Left ventricle myocardium superior (tissue), 1 donor: ENCODE data around the gene RPS15. TPM values are rescaled to one million over a fixed set of nuclear protein-coding genes. Genes with fewer than 3 reads are reported as not detected.

Experiments used
- ATAC-seq: fragments of 200-7000 bp; cut with Tn5 transposase; one replicate; pipeline ENCODE4 v1.9.1; 2020; ENCODE audit warnings: mild to moderate bottlenecking, moderate library complexity
- DNase-seq: peaks from one replicate; pipeline ENCODE4 v3.0.0-alpha.2; 2020
- intact Hi-C: fragments of 100-400 bp; cut with micrococcal nuclease; formaldehyde crosslinking; loops from one replicate; pipeline ENCODE4 v1.11.0; 2022
- total RNA-seq: library from RNA; stranded (reverse); fragmentation: NEBNext Ultra II Directional; extraction: Animal tissue kit (Norgen Biotek cat#: 25700); gene quantifications from one replicate; pipeline ENCODE4 v1.2.1, GENCODE V29; 2021
- donor health status: DM: no; HTN: yes; CAD: no; lungs with severe emphysema.

Gene RPS15
- total RNA-seq, 1 donor from 2014 or later: 625 TPM

DNA sequence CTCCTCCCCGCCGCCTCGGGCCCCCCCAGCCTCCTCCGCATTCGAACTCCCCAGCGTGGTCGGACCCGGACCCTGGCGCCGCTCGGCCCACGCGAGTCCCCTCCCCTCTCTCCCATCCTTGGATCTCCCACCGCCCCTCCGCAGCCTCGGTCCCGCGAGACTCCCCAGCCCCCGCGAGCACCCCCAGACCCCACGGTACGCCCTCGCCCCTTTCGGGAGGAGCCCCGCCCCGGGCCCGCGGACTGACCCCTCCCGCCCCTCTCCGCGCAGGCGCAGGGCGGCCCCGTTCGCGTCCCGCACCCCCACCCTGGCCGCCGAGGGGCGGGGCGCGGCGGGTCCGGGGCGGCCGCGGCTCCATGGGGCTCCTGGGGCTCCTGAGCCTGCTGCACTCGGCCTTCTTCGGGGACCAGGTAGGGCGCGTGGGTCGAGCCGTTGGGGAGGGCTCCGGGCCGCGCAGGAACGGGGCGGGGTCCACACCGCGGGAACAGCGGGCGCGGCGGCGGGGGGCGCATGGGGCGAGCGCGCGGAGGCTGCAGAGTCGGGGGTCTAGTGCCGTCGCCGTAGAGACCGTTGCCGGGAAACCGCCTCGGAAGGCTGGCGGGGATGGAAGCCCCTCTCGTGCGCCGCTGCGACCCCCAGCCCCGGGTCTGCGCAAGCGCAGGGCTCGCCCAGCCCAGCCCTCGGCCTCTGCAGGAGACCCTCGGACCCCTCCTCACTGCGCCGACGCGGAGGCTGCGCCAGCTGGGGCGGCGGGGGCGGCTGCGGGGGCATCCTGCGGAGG lies 7.9 kb downstream of the RPS15 start:
- ATAC-seq (peak; percentile 30), DNase-seq (peak; percentile 33)
- intact Hi-C loops: no loop called here

DNA sequence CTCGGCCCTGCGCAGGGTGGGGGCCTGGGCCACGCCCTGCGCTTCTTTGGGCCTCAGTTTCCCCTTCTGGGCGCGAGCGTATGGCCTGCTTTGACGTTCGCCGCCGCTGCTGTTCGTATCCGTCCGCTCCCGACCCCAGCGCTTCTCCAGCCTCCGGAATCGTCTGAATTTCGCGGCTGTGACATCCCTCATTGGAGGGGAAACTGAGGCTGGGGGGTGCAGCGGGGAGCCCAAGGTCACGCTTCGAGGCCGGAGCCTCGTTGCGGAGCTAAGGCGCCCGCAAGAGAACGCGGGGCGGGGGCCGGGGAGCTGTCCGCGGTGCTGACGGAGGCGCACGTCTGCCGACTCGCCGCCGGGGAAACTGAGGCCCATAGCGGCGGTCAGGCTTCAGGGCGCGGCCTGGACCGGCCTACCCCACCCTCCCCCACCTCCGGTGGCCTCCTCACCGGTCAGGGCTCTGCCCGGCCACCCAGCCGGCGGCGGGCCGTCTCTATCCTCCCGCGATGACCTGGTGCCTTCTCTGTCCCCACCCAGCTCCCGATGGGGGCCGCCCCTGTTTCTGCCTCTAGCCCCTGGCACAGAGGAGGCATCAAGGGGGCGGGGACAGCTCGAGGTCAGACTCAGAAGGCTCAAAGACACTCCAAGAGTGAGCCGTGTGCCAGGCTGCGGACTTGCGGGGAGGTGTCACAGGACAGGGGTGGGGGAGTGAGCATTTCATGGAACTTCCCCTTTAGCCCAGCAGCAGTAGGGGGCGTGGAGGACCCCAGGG lies 8.7 kb downstream of the RPS15 start:
- intact Hi-C loops: no loop called here
- ATAC-seq (no peak), DNase-seq (peak; percentile 50)

DNA sequence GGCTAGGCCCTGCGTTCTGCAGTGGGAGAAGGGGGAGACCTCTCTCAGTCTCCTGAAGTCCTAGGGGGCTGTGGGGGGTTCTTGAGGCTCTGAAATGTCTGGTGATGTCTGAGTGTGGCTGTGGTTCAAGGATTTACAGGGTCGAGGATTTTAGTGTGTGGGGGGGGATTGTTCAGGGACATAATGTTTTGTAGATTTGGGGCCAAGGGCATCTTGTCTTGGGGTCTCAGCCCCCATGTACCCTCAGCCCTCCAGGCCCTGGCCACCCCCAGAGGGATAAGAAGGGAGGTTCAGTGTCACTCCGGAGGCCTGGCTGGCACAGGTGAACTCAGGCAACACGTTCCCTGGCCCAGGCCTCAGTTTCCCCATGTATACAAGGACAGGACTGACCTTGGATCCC lies 9.3 kb downstream of the RPS15 start:
- no peak for DNase-seq
- no peak for ATAC-seq
- intact Hi-C loops: no loop called here

DNA sequence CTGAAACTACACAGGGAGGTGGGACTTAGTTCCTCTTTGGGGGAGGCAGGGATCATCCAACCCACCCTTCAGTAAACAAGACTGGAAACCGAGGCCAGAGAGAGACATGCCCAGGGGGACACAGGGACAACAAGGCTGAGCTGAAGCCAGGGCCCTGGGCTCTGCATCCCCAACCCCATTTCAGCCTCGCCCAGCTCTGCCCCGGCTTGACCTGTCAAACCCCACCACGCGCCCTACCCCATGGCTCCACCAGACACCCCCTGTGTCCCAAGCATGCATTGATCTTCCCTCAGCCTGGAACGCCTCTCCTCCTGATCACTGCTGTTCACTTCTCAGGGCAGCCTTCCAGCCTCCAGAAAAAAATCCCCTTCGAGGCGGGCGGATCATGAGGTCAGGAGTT lies 9.7 kb downstream of the RPS15 start:
- intact Hi-C loops: no loop called here
- ATAC-seq (no peak), DNase-seq (no peak)

DNA sequence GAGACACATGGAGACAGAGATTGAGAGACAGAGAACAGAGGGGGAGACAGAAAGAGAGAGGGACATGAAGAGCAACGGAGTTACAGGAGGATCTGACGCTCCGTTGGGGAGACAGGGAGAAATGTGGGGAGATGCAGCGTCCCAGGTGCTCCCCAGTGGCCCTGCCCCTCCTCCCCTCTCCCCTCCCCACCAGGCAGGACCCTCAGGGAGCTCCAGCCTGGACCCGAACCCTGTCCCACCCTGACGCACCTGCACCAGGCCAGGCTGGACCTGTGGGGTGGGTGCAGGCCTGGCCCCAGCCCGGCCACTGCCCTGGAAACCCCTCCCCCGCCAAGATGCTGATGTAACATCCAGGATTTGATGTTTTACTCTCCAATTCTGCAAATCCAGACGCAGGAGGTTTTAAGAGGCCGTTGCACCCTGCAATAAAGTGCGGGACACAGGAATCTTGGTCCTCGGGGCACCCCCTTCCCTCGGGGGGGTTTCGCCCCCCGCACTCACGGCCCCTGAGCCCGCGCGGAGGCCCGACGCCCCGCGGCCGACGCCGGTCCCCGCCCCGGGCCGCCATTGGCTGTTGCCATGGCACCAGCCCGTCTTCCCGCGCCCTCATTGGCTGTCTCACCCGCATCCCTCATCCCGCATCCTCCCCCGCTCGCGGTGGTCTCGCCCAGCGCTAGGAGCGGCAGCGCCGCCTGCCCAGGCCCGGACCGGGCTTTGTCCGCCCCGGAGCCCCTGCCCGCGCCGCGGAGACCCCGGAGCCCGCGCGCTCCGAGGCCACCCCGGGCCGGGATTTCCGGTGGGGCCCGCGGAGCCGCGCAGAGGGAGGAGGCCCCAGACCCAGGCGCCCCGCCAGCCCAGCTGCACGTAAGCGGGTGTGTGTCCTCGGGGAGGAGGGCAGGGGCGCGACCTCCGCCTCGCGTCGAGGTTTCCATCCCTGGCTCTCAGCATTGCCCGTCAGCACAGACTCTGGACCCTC lies 11.6 kb downstream of the RPS15 start, which contains the start of gene APC2:
TSS of gene APC2 (plus strand) at position 655 of the 976 bp plus-strand sequence. CDS start 2,881 bp downstream, outside the sequence.
- ATAC-seq (no peak), DNase-seq (peak; percentile 33)
- intact Hi-C loops: no loop called here

DNA sequence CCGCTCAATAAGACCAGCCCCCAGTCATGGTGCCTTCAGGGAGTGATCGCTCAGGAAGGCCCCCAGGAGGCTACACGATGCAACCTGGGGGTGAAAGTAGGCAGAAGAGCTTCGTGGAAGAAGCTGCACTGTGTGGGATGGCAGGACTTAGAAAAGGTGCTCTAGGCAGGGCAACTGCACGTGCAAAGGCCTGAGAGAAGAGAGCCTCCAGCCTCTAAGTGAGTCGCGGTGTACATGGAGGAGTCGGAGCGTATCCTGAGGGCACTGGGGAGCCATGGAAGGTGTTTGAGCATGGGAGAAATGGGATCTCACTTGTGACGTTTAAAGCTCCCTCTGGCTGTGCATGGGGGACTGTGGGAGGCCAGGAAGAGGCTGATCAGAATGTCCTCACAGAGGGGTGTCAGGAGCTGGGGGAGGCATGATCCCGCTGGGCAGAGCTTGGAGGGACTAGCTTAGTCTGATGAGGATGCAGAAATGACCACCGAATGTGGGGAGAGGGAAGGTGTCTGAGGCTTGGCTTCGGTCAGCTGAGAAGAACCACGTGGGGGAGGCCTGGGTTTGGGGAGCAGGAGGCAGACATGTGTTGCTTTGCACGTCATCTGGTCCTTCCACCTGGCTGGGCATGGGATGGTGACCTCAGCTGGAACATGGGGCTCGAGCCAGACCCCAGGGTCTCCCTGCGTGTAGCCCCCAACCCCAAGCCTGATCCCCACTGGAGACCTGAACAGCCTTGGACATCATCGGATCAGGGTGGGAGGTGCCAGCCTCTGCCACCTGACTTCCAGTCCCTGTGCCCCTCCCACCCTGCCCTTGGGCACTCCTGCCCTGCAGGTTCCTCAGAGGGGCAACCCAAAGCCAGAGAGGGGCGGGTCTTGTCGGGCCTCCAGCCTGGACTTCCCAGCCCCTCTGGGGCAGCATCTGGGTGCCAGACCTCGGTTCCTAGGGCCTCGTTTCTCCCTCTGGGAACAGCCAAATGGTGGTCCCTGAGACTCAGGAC lies 12.8 kb downstream of the RPS15 start:
- no peak for DNase-seq
- ATAC-seq: no peak
- intact Hi-C loops: no loop called here

DNA sequence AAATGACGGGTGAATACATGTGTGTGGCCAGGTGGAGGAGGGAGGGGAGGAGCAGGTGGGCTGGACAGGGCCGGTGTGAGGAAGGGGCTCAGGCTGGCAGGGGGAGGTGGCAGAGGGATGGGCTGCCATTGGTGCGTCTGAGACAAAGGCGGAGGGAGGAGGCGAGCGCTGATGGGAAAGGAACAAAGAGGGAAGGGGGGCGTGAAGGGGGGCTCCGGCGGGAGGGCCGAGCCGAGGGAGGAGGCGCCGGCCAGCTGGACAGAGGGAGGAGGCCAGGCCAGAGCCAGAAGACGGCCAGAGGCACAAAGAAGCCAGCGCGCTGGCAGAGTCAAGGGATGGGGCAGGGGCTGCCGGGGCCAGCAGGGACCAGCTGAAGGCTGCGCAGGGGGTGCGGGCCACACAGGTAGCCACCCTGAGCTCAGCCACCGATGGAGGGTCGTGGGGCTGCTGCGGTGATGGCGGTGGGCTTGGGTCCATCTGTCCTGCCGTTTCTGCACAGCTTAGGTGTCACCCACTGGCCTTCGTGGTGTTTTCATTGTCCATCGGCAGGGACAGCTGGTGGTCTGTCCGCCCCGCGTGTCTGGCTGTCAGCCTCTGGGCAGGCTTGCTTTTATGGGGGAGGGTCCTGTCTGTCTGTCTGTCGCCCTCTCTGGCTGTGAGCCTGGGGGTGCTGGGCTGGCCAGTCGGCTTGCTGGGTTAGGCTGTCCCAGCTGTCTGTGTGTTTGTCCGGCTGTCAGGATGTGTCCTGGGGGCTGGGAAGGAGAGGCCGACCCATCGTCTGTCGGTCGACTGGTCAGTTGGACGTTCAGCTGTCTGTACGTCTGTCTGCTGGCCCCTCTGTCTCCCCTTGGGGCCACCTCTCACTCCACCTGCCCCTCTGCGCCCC lies 14.0 kb downstream of the RPS15 start:
- ATAC-seq (no peak), DNase-seq (peak; percentile 7)
- intact Hi-C loops: no loop called here

DNA sequence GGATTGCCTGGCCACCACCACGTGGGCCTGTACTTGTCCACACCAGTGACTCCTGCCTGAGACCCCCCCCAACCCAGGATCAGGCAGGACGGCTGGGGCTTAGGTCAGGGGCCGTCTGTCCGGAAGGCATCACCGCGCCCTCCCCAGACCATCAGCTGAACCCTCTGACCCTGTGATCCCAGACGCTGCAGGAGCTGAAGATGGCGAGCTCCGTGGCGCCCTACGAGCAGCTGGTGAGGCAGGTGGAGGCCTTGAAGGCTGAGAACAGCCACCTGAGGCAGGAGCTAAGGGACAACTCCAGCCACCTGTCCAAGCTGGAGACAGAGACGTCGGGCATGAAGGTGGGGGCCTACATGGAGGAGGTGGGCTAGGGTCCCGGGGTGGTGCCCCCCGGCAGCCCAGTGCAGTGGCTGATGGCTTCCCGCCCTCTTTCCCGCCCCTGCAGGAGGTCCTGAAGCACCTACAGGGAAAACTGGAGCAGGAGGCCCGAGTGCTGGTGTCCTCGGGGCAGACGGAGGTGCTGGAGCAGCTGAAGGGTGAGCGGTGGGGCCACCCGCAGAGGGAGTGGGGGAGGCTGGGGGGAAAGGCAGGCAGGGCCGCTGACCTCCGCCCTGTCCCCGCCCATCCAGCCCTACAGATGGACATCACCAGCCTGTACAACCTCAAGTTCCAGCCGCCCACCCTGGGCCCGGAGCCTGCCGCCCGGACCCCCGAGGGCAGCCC lies 14.8 kb downstream of the RPS15 start:
- intact Hi-C loops: no loop called here
- ATAC-seq: no peak
- peak; percentile 23 for DNase-seq

DNA sequence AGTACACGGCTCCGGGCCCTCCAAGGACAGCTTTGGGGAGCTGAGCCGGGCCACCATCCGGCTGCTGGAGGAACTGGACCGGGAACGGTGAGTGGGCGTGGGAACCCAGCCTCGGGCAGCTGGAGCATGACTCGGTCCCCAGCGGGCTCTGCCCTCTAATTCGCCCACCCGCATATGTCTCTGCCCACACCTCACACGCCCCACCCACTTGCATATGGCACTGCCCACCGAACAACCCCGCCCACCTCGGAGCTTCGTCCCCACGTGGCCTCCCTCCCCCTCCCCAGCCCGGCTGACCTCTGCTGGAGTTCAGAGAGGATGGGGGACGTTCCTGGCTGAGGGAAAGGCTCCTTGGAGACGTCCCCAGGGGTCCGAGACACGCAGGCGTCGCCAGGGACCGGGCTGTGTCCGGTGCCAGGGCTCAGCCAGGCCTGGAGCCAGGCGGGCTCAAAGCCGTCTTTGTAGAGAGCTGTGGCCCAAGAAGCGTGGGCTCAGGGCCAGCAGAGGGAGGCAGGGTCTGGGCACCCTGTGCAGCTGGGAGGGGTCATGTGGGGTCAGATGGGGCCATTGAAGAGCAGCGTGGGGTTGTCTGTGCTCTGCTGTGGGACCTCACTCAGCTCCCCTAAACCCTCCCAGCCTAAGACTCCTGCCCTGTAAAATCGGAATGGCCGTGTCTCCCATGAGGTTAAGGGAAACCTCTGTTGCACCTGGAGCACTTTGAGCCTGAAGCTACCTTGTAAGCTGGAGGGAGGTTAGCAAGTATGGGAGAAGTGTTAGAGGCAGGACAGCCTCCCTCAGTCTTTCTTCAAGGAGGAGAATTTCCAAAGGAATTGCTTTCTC lies 15.5 kb downstream of the RPS15 start:
- DNase-seq: peak; percentile 58
- ATAC-seq: peak; percentile 41
- intact Hi-C loops: no loop called here

DNA sequence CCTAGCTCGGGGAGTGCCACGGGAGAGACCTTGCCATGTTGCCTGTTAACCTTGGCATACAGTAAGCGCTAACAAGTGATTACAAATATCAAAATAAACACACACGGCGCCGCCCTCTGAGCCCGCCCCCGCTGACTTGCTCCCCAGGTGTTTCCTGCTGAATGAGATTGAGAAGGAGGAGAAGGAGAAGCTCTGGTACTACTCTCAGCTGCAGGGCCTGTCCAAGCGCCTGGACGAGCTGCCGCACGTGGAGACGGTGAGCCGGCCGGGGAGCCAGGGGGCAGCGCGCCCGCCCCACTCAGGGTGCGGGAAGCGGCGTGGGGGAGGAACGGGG lies 16.8 kb downstream of the RPS15 start:
- DNase-seq (peak; percentile 24), ATAC-seq (no peak)
- intact Hi-C loops: no loop called here

DNA sequence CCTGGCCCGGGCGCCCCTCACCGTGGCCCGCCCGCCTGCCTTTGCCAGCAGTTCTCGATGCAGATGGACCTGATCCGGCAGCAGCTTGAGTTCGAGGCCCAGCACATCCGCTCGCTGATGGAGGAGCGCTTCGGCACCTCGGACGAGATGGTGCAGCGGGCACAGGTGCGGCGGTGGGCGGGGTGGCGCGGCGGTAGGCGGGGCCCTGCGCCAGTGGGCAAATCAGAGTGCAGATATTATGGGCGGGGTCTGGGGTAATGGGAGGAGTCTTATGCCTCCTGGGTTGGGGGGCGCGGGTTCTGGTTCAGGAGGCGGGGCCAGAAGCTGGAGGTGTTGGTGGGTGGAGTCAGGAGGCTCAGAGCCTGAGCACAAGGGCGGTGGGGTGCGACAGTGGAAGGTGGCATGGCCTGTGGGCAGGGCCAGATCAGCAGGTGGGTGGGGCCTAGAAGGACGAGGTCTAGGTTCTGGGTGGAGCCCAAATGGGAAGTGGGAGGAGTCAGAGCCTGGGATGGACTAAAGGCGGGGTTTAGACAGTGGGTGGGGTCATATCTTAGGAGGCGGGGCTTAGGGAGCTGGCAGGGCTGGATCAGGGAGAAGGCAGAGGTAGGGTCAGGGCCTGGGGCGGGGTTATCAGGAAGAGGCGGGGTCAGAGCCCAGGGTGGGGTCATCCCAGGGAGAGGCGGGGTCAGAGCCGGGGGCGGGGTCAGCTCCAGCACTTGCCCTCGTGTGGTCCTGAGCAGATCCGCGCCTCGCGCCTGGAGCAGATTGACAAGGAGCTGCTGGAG lies 17.3 kb downstream of the RPS15 start:
- intact Hi-C loops: no loop called here
- peak; percentile 37 for DNase-seq
- peak; percentile 34 for ATAC-seq

DNA sequence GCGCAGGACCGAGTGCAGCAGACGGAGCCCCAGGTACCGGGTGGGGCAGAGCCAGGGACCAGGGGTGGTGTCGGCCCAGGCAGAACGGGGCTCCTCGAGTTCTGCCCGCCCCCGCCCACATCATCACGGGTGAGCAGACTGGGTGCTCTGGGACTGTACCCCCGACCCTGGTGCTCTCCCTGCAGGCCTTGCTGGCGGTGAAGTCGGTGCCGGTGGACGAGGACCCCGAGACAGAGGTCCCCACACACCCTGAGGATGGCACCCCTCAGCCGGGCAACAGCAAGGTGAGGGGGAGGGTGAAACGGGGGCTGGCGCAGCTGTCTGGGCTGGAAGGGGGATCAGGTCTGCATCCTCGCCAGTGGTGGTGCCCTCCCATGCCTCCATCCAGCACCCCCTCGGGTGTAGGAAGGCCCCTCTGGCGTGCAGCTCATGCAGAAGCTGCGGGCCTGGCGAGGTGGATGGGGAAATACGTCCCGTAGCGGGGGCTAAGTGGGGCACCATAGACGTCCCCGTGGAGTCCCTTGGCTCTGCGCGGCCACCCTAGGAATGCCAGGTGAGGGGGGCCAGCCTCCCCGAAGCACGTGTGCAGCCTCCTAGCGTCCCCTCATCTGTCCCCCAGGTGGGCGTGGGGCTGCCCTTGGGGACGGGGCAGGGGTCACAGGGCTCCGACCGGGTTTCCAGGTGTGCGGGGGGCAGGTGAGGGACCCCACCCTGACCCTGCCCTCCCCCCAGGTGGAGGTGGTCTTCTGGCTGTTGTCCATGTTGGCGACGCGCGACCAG lies 18.1 kb downstream of the RPS15 start:
- DNase-seq: no peak
- no peak for ATAC-seq
- intact Hi-C loops: no loop called here

DNA sequence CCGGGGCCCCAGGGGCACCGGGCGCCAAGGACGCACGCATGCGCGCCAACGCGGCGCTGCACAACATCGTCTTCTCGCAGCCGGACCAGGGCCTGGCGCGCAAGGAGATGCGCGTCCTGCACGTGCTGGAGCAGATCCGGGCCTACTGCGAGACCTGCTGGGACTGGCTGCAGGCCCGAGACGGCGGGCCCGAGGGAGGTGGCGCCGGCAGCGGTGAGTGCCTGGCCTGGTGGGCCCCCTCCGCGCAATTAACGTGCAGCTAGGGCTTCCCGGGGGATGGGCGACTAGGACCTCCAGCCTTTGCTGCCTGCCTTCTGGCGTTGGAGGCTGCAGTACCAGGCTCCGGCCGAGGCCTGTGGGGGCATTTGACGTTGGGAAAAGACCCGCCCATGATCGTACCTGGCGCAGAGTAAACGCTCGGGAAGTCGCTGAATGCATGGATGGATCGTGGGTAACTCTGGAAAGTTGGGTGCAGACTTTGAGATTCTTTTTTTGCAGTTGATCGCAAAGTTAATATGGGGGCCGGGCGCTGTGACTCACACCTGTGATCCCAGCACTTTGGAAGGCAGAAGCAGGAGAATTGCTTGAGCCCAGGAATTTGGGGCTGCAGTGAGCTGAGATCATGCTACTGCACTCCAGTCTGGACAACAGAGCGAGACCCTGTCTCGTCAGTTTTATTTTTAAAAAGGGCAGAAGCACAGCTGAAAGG lies 19.0 kb downstream of the RPS15 start:
- ATAC-seq (no peak), DNase-seq (peak; percentile 35)
- intact Hi-C loops: no loop called here

DNA sequence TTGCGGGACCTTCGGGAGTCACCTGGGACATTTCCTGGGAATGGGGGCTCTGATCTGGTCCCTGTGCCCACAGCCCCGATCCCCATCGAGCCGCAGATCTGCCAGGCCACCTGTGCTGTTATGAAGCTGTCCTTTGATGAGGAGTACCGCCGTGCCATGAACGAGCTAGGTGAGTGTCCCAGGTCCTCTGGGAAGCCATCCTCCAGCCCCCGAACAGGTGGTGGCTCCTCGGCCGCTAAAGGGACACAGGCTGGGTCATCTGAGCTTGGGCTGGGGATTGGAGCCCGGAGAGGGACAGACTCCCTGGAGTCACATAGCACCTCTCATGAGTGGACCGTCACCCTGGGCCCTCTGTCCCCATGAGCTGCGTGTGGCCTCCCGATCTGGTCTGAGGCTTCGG lies 19.7 kb downstream of the RPS15 start:
- DNase-seq (no peak), ATAC-seq (no peak)
- intact Hi-C loops: no loop called here
